Hepatocyte (in vitro differentiated cells): ENCODE results near the gene PLEKHG4B. TPM values are rescaled to one million over a fixed set of nuclear protein-coding genes. Genes with fewer than 3 reads are reported as not detected.
"Not testable (repeated sequence)": the region's sequence is repeated elsewhere in the genome, so short reads cannot be mapped to it uniquely, and the experiment has no call there.

Experiments used
- DNase-seq: peaks from one replicate; pipeline ENCODE4 v3.0.0-alpha.2; 2016; ENCODE audit warnings: low spot score
- H2AFZ ChIP-seq: fragments of 200-600 bp; sonication (generic); 2 replicates; pipeline ENCODE4 v1.6.0; 2016; ENCODE audit warnings: antibody characterized with exemption, mild to moderate bottlenecking
- H3K27ac ChIP-seq: fragments of 200-600 bp; sonication (generic); 2 replicates; pipeline ENCODE4 v1.5.1; 2016; ENCODE audit warnings: mild to moderate bottlenecking
- H3K27me3 ChIP-seq: fragments of 200-600 bp; sonication (generic); 2 replicates; pipeline ENCODE4 v1.6.1; 2016
- H3K36me3 ChIP-seq: fragments of 200-600 bp; sonication (generic); replicated peaks from 2 replicates; pipeline ENCODE4 v1.5.1; 2016; ENCODE audit warnings: low read depth; ENCODE audit not compliant: insufficient read depth
- H3K4me1 ChIP-seq: fragments of 200-600 bp; sonication (generic); 2 replicates; pipeline ENCODE4 v1.5.1; 2016; ENCODE audit warnings: mild to moderate bottlenecking, moderate library complexity; ENCODE audit not compliant: insufficient read depth
- H3K4me2 ChIP-seq: fragments of 200-600 bp; sonication (generic); 2 replicates; pipeline ENCODE4 v1.6.0; 2016
- H3K4me3 ChIP-seq: fragments of 200-600 bp; sonication (generic); 2 replicates; pipeline ENCODE4 v1.5.1; 2016; ENCODE audit warnings: mild to moderate bottlenecking
- H3K79me2 ChIP-seq: fragments of 200-600 bp; sonication (generic); 2 replicates; pipeline ENCODE4 v1.6.0; 2017; ENCODE audit warnings: mild to moderate bottlenecking
- H3K9me2 ChIP-seq: fragments of 200-600 bp; sonication (generic); replicated peaks from 2 replicates; pipeline ENCODE4 v1.6.0; 2017; ENCODE audit warnings: mild to moderate bottlenecking; ENCODE audit not compliant: insufficient read depth
- H3K9me3 ChIP-seq: fragments of 200-600 bp; sonication (generic); 2 replicates; pipeline ENCODE4 v1.5.1; 2016; ENCODE audit warnings: low read depth, mild to moderate bottlenecking
- H4K20me1 ChIP-seq: fragments of 200-600 bp; sonication (generic); 2 replicates; pipeline ENCODE4 v1.6.0; 2016; ENCODE audit warnings: mild to moderate bottlenecking; ENCODE audit not compliant: insufficient read depth, poor library complexity, severe bottlenecking
- CTCF ChIP-seq: fragments of 200-600 bp; sonication (generic); IDR thresholded peaks from 2 replicates; pipeline ENCODE4 v1.5.1; 2016; ENCODE audit warnings: antibody characterized with exemption, mild to moderate bottlenecking; ENCODE audit not compliant: poor library complexity
- EZH2 ChIP-seq: fragments of 200-600 bp; sonication (generic); IDR thresholded peaks from 2 replicates; pipeline ENCODE4 v1.6.1; 2016; ENCODE audit warnings: antibody characterized with exemption, mild to moderate bottlenecking, borderline replicate concordance
- EZH2phosphoT487 ChIP-seq: fragments of 200-600 bp; sonication (generic); IDR thresholded peaks from one replicate; pipeline ENCODE4 v1.6.1; 2018; ENCODE audit warnings: antibody characterized with exemption, mild to moderate bottlenecking, low read depth, moderate library complexity; ENCODE audit not compliant: unreplicated experiment, severe bottlenecking
- WGBS: methylation state at CpG from one replicate; pipeline ENCODE4 v1.1.6; 2016; ENCODE audit warnings: low lambda C conversion rate; ENCODE audit errors: missing lambda C conversion rate; 5-methylcytosine and 5-hydroxymethylcytosine counted together
- polyA plus RNA-seq: library from polyadenylated mRNA; unstranded; fragments of >200 nt; fragmentation: Nextera tagmentation; extraction: Ambion mirVana; gene quantifications from 2 replicates; pipeline ENCODE4 v1.2.1, GENCODE V29; 2016
- total RNA-seq: library from RNA; depleted of rRNA; stranded (reverse); fragments of >200 nt; gene quantifications from 2 replicates; pipeline ENCODE4 v1.2.3, GENCODE V29; 2014

The PLEKHG4B gene
- total and polyA plus RNA-seq, 2 experiments from 2014 or later, result 3.6 to 4.0 TPM

GRCh38 chr5:56561-57290, 35.2 kb upstream of the PLEKHG4B start:
- no peaks in the 10 kb centered on the region for H3K9me3 ChIP-seq
- H3K36me3 ChIP-seq, result no peaks in the 10 kb centered on the region
- no peaks in the 10 kb centered on the region for H3K9me2 ChIP-seq
- peaks cover 42% of the 10 kb centered on the region for H3K27me3 ChIP-seq
- no peak for TF ChIP-seq EZH2
- no peak for TF ChIP-seq CTCF
- TF ChIP-seq EZH2phosphoT487, result no peak
- 76% methylated on average over 9 of the region's 9 CpGs for WGBS
- H3K4me2 ChIP-seq, result no peak overlapping the region
- H2AFZ ChIP-seq, result no peak overlapping the region
- no peaks in the 10 kb centered on the region for H3K79me2 ChIP-seq
- H3K4me1 ChIP-seq, result no peaks in the 10 kb centered on the region
- no peak overlapping the region for H3K4me3 ChIP-seq
- no peak overlapping the region for H3K27ac ChIP-seq
- DNase-seq, result peak; percentile 66
- no peaks in the 10 kb centered on the region for H4K20me1 ChIP-seq

- H2AFZ ChIP-seq, result not testable (repeated sequence)
- 79% methylated on average over 1 of the region's 1 CpG for WGBS
These were observed 31.7 kb upstream of the PLEKHG4B start for GRCh38 chr5:60250-60649.

GRCh38 chr5:70440-70839, 21.5 kb upstream of the PLEKHG4B start:
- WGBS, result 79% methylated on average over 1 of the region's 1 CpG
- Histone ChIP-seq H2AFZ (no peak overlapping the region), H3K4me3 (no peak overlapping the region), H3K9me3 (no peaks in the 10 kb centered on the region), H3K4me1 (no peaks in the 10 kb centered on the region), H3K27me3 (no peaks in the 10 kb centered on the region), H3K36me3 (no peaks in the 10 kb centered on the region), H3K4me2 (no peak overlapping the region), H3K27ac (no peak overlapping the region), H3K9me2 (no peaks in the 10 kb centered on the region), H3K79me2 (no peaks in the 10 kb centered on the region), H4K20me1 (no peaks in the 10 kb centered on the region)
- no peak for DNase-seq
- no peak for TF ChIP-seq EZH2phosphoT487
- no peak for TF ChIP-seq EZH2

More at GRCh38 chr5:60250-60649, 31.7 kb upstream of the PLEKHG4B start:
- not testable (repeated sequence) for H3K4me2 ChIP-seq, H3K4me1 ChIP-seq, H4K20me1 ChIP-seq, H3K9me2 ChIP-seq, DNase-seq, H3K36me3 ChIP-seq, H3K4me3 ChIP-seq, H3K9me3 ChIP-seq, H3K27ac ChIP-seq, H3K79me2 ChIP-seq
- H3K27me3 ChIP-seq, result peaks cover 11% of the 10 kb centered on the region

GRCh38 chr5:72316-73180, 19.4 kb upstream of the PLEKHG4B start:
- not testable (repeated sequence) for H3K4me1 ChIP-seq, H3K9me3 ChIP-seq, H3K36me3 ChIP-seq, H3K4me3 ChIP-seq, H4K20me1 ChIP-seq, H3K9me2 ChIP-seq, H3K27ac ChIP-seq, DNase-seq, H3K4me2 ChIP-seq, H3K79me2 ChIP-seq, H2AFZ ChIP-seq, H3K27me3 ChIP-seq
- WGBS, result 94% methylated on average over 20 of the region's 31 CpGs

GRCh38 chr5:73181-73447, 18.9 kb upstream of the PLEKHG4B start:
- not testable (repeated sequence) for H3K9me2 ChIP-seq, H4K20me1 ChIP-seq, H2AFZ ChIP-seq, DNase-seq, H3K27me3 ChIP-seq, H3K36me3 ChIP-seq, H3K4me2 ChIP-seq, H3K4me3 ChIP-seq, H3K79me2 ChIP-seq, H3K27ac ChIP-seq, H3K4me1 ChIP-seq, H3K9me3 ChIP-seq
- no CpG with 5 or more reads among the region's 9 CpGs for WGBS
